ENCODE results near the gene C11orf52. TPM values are rescaled to one million over a fixed set of nuclear protein-coding genes. Genes with fewer than 3 reads are reported as not detected.

The C11orf52 gene
- total RNA-seq, 1 donor from 2014 or later: 1.9 TPM

DNA sequence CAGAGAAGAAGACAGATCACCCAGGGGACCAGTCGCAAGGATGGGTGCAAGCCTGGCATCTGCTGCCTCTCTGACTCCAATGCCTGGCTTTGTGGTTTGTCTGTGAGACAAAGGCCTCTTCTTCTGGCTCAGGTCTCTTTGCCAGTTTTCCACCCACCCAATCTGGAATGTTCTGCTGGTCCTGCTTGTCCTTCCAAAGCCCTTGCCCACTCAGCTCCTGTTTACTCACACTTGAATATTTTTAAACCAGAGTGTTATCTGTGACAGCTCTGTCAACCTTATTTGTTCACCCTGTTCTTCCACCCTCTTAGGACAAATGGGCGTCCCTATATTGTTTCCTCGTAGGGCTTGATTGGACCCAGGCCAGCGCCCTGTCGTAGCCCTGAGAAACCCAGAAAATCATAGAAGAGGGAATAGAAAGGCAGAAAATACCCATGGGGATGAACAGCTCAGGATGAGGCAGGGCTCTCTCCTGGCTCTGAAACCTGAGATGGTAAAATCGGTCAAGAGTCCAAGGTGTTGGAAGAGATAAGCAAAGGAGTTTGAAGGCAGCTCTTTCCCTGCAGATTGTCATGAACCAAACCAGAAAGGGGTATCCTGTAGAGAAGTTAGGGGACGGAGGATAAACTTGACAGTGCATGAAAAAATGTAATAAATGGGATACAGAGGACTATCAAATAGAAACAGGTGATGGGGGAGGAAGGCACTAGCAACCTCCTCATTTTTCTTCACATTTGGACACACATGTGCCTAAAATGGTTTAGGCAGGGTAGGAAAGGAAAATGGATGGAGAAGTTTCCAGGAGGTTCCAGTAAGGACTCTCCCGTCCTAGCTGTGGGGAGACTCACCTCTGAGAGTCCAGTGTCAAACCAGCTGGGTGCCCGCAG is 7.8 kb upstream of the C11orf52 start:
- peak; percentile 14 for ATAC-seq

GRCh38 chr11:111911563-111912401 is 6.9 kb upstream of the C11orf52 start, which contains the start of gene CRYAB:
Gene CRYAB, minus strand, starts transcription at chr11:111911770. Its CDS starts 46 bp downstream, at chr11:111911724.
- intact Hi-C loops (cut with DNase I): loop anchor here (1.0 kb wide), 1 partner anchor 32 kb away; the partner anchor contains the start of genes CFAP68 and FDXACB1
- DNase-seq (ENCODE audit: missing footprints): peak; percentile 91
- peak; percentile 84 for ATAC-seq

More for the DNA sequence above, 7.8 kb upstream of the C11orf52 start:
- no peak for DNase-seq (ENCODE audit: missing footprints)
- intact Hi-C loops (cut with DNase I): no loop called here

- DNase-seq (ENCODE audit: missing footprints) (peak; percentile 70), ATAC-seq (peak; percentile 11)
- intact Hi-C loops (cut with DNase I): loop anchor here (1.0 kb wide), 1 partner anchor 33 kb away; the partner anchor contains the start of genes CFAP68 and FDXACB1
These were observed 6.2 kb upstream of the C11orf52 start, which contains the start of gene HSPB2 for GRCh38 chr11:111912535-111912934. Gene HSPB2, plus strand, starts transcription at chr11:111912734. Its CDS starts 96 bp downstream, at chr11:111912830.

GRCh38 chr11:111913031-111913861 is 5.5 kb upstream of the C11orf52 start:
- intact Hi-C loops (cut with DNase I): no loop called here
- ATAC-seq: peak; percentile 26
- DNase-seq (ENCODE audit: missing footprints): peak; percentile 67

GRCh38 chr11:111913997-111914396 is 4.7 kb upstream of the C11orf52 start:
- intact Hi-C loops (cut with DNase I): no loop called here
- no peak for DNase-seq (ENCODE audit: missing footprints)
- ATAC-seq: peak; percentile 27

- DNase-seq (ENCODE audit: missing footprints) (no peak), ATAC-seq (no peak)
- intact Hi-C loops (cut with DNase I): no loop called here
These were observed 1.9 kb upstream of the C11orf52 start for GRCh38 chr11:111916768-111917167.

GRCh38 chr11:111917312-111917711 is 1.4 kb upstream of the C11orf52 start:
- DNase-seq (ENCODE audit: missing footprints) (no peak), ATAC-seq (no peak)
- intact Hi-C loops (cut with DNase I): no loop called here

- no peak for DNase-seq (ENCODE audit: missing footprints)
- intact Hi-C loops (cut with DNase I): no loop called here
- ATAC-seq: no peak
These were observed 925 bp upstream of the C11orf52 start for GRCh38 chr11:111917788-111918187.

DNA sequence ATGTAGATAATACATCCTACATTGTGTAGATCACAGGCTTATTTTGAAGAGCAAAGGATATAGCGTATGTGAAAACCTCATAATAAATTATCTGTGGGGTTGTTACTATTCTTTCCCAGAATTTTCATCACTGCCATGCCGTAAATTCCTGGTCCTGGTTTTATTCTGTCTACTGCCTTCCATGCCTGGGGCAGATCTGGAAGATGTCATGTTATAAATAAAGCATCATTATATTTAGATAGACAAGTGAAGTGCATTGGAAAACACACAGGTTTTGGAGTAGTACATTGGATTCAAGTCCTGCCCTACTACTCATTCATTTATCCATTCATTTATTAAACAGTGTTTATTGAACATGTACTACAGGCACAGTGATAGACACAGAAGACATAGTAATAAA is 2.2 kb downstream of the C11orf52 start:
- ATAC-seq: no peak
- DNase-seq (ENCODE audit: missing footprints): no peak
- intact Hi-C loops (cut with DNase I): loop anchor here (10.0 kb wide), 1 partner anchor 254 kb away; the partner anchor contains the start of gene BCO2

GRCh38 chr11:111921541-111922230 is 3.0 kb downstream of the C11orf52 start:
- intact Hi-C loops (cut with DNase I): loop anchor here (10.0 kb wide), 1 partner anchor 253 kb away; the partner anchor contains the start of gene BCO2
- ATAC-seq (no peak), DNase-seq (ENCODE audit: missing footprints) (no peak)

DNA sequence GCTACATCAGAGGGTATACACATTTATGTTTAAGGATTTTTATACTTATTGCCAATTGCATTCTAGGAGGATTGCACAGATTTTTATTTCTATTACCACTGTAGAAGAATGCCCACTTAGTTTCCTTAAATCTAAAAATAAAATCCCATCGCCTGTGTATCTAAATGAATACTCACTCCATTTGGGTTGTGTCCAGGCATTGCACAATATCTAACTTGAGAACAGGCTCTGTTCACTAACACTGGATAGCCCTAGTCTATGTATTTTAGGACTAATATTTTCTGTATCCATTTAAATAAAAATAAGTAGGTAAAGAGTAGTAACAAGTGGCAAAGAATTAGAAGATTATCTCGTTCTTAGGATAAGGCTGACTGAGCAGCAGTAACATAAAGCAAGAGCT is 4.1 kb downstream of the C11orf52 start:
- ATAC-seq (peak; percentile 44), DNase-seq (ENCODE audit: missing footprints) (no peak)
- intact Hi-C loops (cut with DNase I): loop anchor here (10.0 kb wide), 1 partner anchor 252 kb away; the partner anchor contains the start of gene BCO2

GRCh38 chr11:111923351-111923788 is 4.7 kb downstream of the C11orf52 start:
- ATAC-seq (peak; percentile 2), DNase-seq (ENCODE audit: missing footprints) (no peak)
- intact Hi-C loops (cut with DNase I): loop anchor here (10.0 kb wide), 1 partner anchor 251 kb away; the partner anchor contains the start of gene BCO2

GRCh38 chr11:111923951-111924350 is 5.2 kb downstream of the C11orf52 start:
- ATAC-seq (no peak), DNase-seq (ENCODE audit: missing footprints) (no peak)
- intact Hi-C loops (cut with DNase I): loop anchor here (10.0 kb wide), 1 partner anchor 251 kb away; the partner anchor contains the start of gene BCO2

DNA sequence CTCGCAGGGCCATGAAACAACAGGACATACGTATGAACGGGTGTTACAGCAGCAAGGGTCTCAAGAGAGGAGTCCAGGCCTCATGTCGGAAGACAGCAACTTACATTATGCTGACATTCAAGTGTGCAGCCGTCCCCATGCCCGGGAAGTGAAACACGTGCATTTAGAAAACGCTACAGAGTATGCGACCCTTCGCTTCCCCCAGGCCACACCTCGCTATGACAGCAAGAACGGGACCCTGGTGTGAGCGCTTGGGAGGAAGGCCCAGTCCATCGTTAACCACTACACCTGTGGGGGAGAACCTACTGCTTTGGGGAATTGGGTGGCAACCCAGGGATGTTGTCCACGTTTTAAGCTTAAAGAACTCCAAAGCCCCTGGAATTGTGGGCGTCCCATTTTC is 7.2 kb downstream of the C11orf52 start:
- DNase-seq (ENCODE audit: missing footprints) (no peak), ATAC-seq (no peak)
- intact Hi-C loops (cut with DNase I): loop anchor here (2.0 to 10.0 kb wide), 3 partner anchors 47 to 249 kb away; partner anchors contain the start of genes BCO2, CFAP68, FDXACB1 and SDHD

DNA sequence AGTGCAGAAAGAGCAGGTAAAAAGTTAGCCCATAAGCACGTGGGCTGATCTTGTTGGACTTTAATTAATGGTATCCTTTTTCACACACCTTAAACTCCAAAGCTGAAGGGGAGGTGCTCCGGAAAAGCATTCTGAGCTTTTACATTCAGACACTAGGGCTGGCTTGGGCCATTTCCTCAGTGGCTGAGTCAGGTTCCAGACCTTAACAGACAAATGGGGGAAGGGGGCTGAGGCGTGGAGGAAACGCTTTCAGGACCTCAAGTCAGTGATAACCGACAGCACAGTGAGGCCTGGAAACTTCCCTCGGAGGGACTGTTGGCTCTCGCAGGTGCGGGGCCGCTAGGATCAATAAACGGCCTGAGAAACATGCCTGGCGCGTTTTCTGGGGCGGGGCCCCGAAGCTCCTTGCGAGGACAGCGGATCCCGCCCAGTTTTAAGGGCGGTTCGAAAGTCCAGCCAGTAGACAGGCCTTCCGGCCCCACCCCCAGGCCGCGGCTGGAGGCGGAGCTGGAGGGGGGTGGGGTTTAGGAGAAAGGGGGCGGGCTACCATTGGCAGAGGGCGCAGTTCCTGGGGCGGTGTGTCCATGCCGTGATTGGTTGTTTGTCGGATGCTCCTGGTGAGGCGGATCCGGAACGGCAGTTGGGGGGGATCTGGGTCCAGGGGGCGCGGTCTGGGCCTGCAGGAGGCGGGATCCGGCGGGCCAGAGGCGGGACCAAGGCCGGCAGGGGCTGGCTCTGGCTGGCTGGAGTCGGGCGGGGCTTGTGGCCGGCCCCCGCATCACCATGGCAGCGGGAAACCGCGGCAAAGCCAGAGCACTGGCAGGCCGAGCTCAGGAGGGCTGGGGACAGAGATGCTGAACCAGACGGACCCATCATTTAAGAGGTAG is 8.0 kb downstream of the C11orf52 start:
- DNase-seq (ENCODE audit: missing footprints) (peak; percentile 98), ATAC-seq (peak; percentile 96)
- intact Hi-C loops (cut with DNase I): loop anchor here (2.0 to 10.0 kb wide), 3 partner anchors 48 to 248 kb away; partner anchors contain the start of genes BCO2, CFAP68, FDXACB1 and SDHD

DNA sequence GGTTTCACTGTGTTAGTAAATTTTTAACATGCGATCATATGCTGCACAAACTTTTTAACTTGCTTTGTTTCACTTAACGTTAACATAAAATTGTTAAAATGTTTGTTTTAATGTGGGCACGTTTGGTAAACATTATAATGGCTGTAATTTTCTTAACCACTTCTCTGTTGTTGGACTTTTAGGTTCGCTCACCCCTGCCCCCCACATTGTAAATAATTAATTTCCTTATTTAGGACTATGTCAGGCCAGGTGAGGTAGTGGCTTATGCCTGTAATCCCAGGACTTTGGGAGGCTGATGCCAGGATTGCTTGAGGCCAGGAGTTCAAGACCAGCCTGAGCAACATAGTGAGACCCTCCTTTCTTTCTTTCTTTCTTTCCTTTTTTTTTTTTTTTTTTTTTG is 11.8 kb downstream of the C11orf52 start:
- intact Hi-C loops (cut with DNase I): no loop called here
- ATAC-seq (no peak), DNase-seq (ENCODE audit: missing footprints) (no peak)
